ENCODE results near the gene MAP7D3.
"Not testable (repeated sequence)": the region's sequence is repeated elsewhere in the genome, so short reads cannot be mapped to it uniquely, and the experiment has no call there.

MAP7D3 gene

GRCh38 chrX:136168929-136169735 lies 82.1 kb downstream of the MAP7D3 start:
- Histone ChIP-seq H3K36me3 (ENCODE audit: insufficient read depth, low read length) (no peaks in the 10 kb centered on the region), H3K4me1 (ENCODE audit: insufficient read depth, low read length) (peaks cover 32% of the 10 kb centered on the region)

GRCh38 chrX:136167989-136168388 lies 83.2 kb downstream of the MAP7D3 start:
- H3K36me3 ChIP-seq (ENCODE audit: insufficient read depth, low read length); H3K9ac ChIP-seq (ENCODE audit: low read depth, low read length); H3K9me3 ChIP-seq (ENCODE audit: control insufficient read depth, insufficient read depth, low read length): not testable (repeated sequence)
- H3K4me1 ChIP-seq (ENCODE audit: insufficient read depth, low read length), result peaks cover 32% of the 10 kb centered on the region

More at GRCh38 chrX:136168929-136169735, 82.1 kb downstream of the MAP7D3 start:
- no peak overlapping the region for H3K9ac ChIP-seq (ENCODE audit: low read depth, low read length)
- H3K9me3 ChIP-seq (ENCODE audit: control insufficient read depth, insufficient read depth, low read length), result no peaks in the 10 kb centered on the region

GRCh38 chrX:136166221-136166855 lies 84.9 kb downstream of the MAP7D3 start:
- Histone ChIP-seq H3K9me3 (ENCODE audit: control insufficient read depth, insufficient read depth, low read length) (no peaks in the 10 kb centered on the region), H3K4me1 (ENCODE audit: insufficient read depth, low read length) (peaks cover 30% of the 10 kb centered on the region), H3K36me3 (ENCODE audit: insufficient read depth, low read length) (no peaks in the 10 kb centered on the region), H3K9ac (ENCODE audit: low read depth, low read length) (no peak overlapping the region)

- Histone ChIP-seq H3K9me3 (ENCODE audit: control insufficient read depth, insufficient read depth, low read length) (no peaks in the 10 kb centered on the region), H3K9ac (ENCODE audit: low read depth, low read length) (no peak overlapping the region), H3K36me3 (ENCODE audit: insufficient read depth, low read length) (no peaks in the 10 kb centered on the region), H3K4me1 (ENCODE audit: insufficient read depth, low read length) (peaks cover 21% of the 10 kb centered on the region)
Measured at GRCh38 chrX:136165406-136165805, 85.8 kb downstream of the MAP7D3 start.

DNA sequence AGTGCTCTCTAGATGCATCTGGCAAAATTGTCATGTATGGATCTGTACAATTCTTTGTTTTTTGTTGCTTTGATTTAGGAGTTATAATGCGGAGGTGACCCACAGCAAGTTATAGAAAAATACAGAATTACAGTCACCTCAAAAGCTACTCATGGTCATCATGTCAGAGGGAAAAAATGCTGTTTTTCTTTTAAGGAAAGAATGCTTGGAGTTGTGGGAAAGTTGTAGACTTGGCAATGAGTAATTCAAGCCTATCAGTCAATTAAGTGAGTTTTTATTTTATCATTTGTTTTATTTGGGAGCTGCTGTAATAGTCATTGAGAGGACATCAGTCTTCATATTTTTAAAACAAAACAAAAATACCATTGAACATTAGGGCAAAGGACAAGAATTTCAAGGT lies 87.5 kb downstream of the MAP7D3 start:
- Histone ChIP-seq H3K9me3 (ENCODE audit: control insufficient read depth, insufficient read depth, low read length) (no peaks in the 10 kb centered on the region), H3K9ac (ENCODE audit: low read depth, low read length) (no peak overlapping the region), H3K4me1 (ENCODE audit: insufficient read depth, low read length) (peaks cover 9% of the 10 kb centered on the region; the same call in 1 of the 2 replicates), H3K36me3 (ENCODE audit: insufficient read depth, low read length) (no peaks in the 10 kb centered on the region)

Data from ES-I3 (cell line).